A549 (cell line): ENCODE results near the gene APCS. TPM values are rescaled to one million over a fixed set of nuclear protein-coding genes. Genes with fewer than 3 reads are reported as not detected.

Source experiments
- ATAC-seq, 2 experiments: fragments of 200-7000 bp in 1 of 2; fragments of >200 bp in 1 of 2; cut with Nextera tagmentation in 1 of 2; cut with Tn5 transposase in 1 of 2; 3 replicates each; pipeline versions ENCODE4 v1.8.0 to v1.9.1; 2018 to 2020; ENCODE audit warnings: mild to moderate bottlenecking in 1 of 2, moderate library complexity in 1 of 2
- CTCF ChIA-PET: fragments of 300-600 bp; sonication (Branson Sonifier 250); formaldehyde crosslinking; extraction: SDS; loops from one replicate; lab custom pipeline; 2021; ENCODE audit warnings: antibody characterized with exemption, inconsistent platforms; lab: Yijun Ruan, JAX
- POLR2A ChIA-PET: fragments of 350-600 bp; formaldehyde crosslinking; extraction: SDS; loops from one replicate; lab custom pipeline; 2021; ENCODE audit warnings: antibody characterized with exemption, inconsistent platforms; lab: Yijun Ruan, JAX
- DNase-seq, 2 experiments: peaks; one replicate each; pipeline versions ENCODE4 v3.0.0 to v3.0.0-alpha.2; 2011 to 2016; ENCODE audit warnings: low read depth in 1 of 2, low spot score in 1 of 2
- FAIRE-seq: peaks from 2 replicates; lab custom pipeline; 2011; peaks lifted over from hg19 to GRCh38; lab: Jason Lieb, UNC
- H3K27ac ChIP-seq, 2 experiments: fragments of >200 bp; sonication (Bioruptor Twin); formaldehyde crosslinking; 3 replicates each; pipeline ENCODE4 v1.5.1; 2016 to 2017
- H3K4me1 ChIP-seq: fragments of >200 bp; sonication (Bioruptor Twin); formaldehyde crosslinking; 3 replicates; pipeline ENCODE4 v1.6.1; 2016
- H3K4me2 ChIP-seq: fragments of >200 bp; sonication (Bioruptor Twin); formaldehyde crosslinking; 3 replicates; pipeline ENCODE4 v1.6.1; 2016
- H3K4me3 ChIP-seq: fragments of >200 bp; sonication (Bioruptor Twin); formaldehyde crosslinking; 3 replicates; pipeline ENCODE4 v1.5.1; 2016
- H3K9me3 ChIP-seq: fragments of >200 bp; sonication (Bioruptor Twin); formaldehyde crosslinking; 3 replicates; pipeline ENCODE4 v1.6.1; 2016
- E2F6 ChIP-seq: IDR thresholded peaks from 2 replicates; pipeline ENCODE4 v1.6.1; 2012; ENCODE audit warnings: low read depth, borderline replicate concordance
- EHF ChIP-seq: fragments of 250-450 bp; sonication (Bioruptor Pico); IDR thresholded peaks from 2 replicates; pipeline ENCODE4 v1.5.0; 2020; ENCODE audit warnings: mild to moderate bottlenecking
- EHMT2 ChIP-seq: fragments of 200-600 bp; sonication (generic); IDR thresholded peaks from 2 replicates; pipeline ENCODE4 v1.6.1; 2016; ENCODE audit warnings: antibody characterized with exemption, low read depth, mild to moderate bottlenecking, moderate library complexity
- ESRRA ChIP-seq: fragments of 150-350 bp; IDR thresholded peaks from 2 replicates; pipeline ENCODE4 v1.6.1; 2014; ENCODE audit warnings: mild to moderate bottlenecking, low read length, borderline replicate concordance
- FOSL2 ChIP-seq, 2 experiments: fragments of 450-650 bp in 1 of 2; fragments of >200 bp in 1 of 2; sonication (Bioruptor Twin) in 1 of 2; formaldehyde crosslinking; IDR thresholded peaks; 2 replicates each; pipeline versions ENCODE4 v1.5.0 to v1.6.1; 2016 to 2020; ENCODE audit warnings: mild to moderate bottlenecking in 1 of 2, moderate library complexity in 1 of 2
- FOXS1 ChIP-seq: fragments of 250-450 bp; sonication (Bioruptor Pico); IDR thresholded peaks from 2 replicates; pipeline ENCODE4 v1.5.0; 2020; ENCODE audit warnings: mild to moderate bottlenecking, moderate library complexity
- HDAC2 ChIP-seq: fragments of 200-600 bp; sonication (generic); IDR thresholded peaks from 2 replicates; pipeline ENCODE4 v1.6.1; 2016
- HEYL ChIP-seq: fragments of 250-450 bp; sonication (Bioruptor Pico); IDR thresholded peaks from 2 replicates; pipeline ENCODE4 v1.8.0; 2021; ENCODE audit warnings: mild to moderate bottlenecking, moderate library complexity
- HOXB13 ChIP-seq: fragments of 250-450 bp; sonication (Bioruptor Pico); IDR thresholded peaks from 2 replicates; pipeline ENCODE4 v1.5.0; 2020; ENCODE audit warnings: low read depth, mild to moderate bottlenecking, moderate library complexity
- HOXB5 ChIP-seq: fragments of 250-450 bp; sonication (Bioruptor Pico); IDR thresholded peaks from 2 replicates; pipeline ENCODE4 v1.5.0; 2020; ENCODE audit warnings: mild to moderate bottlenecking, moderate library complexity
- MAZ ChIP-seq: fragments of 150-350 bp; IDR thresholded peaks from 2 replicates; pipeline ENCODE4 v1.6.1; 2014; ENCODE audit warnings: antibody characterized with exemption, low read depth, low read length, borderline replicate concordance
- NPAS2 ChIP-seq: fragments of 250-450 bp; sonication (Bioruptor Pico); IDR thresholded peaks from 2 replicates; pipeline ENCODE4 v1.8.0; 2022; ENCODE audit warnings: mild to moderate bottlenecking, moderate library complexity, borderline replicate concordance
- NR3C1 ChIP-seq: fragments of >200 bp; sonication (Bioruptor Twin); formaldehyde crosslinking; IDR thresholded peaks from 3 replicates; pipeline ENCODE4 v1.6.1; 2017
- PBX3 ChIP-seq: IDR thresholded peaks from 2 replicates; pipeline ENCODE4 v1.6.1; 2012
- RAD21 ChIP-seq, 2 experiments: fragments of >200 bp in 1 of 2; sonication (Bioruptor Twin) in 1 of 2; formaldehyde crosslinking in 1 of 2; IDR thresholded peaks in 1 of 2; conservative IDR thresholded peaks in 1 of 2; 2 replicates in 1 of 2; 3 replicates in 1 of 2; pipeline ENCODE4 v1.6.1; 2012 to 2018; ENCODE audit warnings: inconsistent platforms in 1 of 2
- REST ChIP-seq: fragments of 200-600 bp; sonication (generic); IDR thresholded peaks from 2 replicates; pipeline ENCODE4 v1.6.1; 2016; ENCODE audit warnings: antibody characterized with exemption, mild to moderate bottlenecking, moderate library complexity
- RFX5 ChIP-seq: fragments of 450-650 bp; IDR thresholded peaks from 2 replicates; pipeline ENCODE4 v1.7.1; 2014; ENCODE audit warnings: antibody characterized with exemption, mild to moderate bottlenecking, moderate library complexity
- SMC3 ChIP-seq: fragments of >200 bp; sonication (Bioruptor Twin); formaldehyde crosslinking; IDR thresholded peaks from 3 replicates; pipeline ENCODE4 v1.6.1; 2018; ENCODE audit warnings: inconsistent platforms
- SREBF2 ChIP-seq: fragments of 450-650 bp; IDR thresholded peaks from 2 replicates; pipeline ENCODE4 v1.6.1; 2014; ENCODE audit warnings: mild to moderate bottlenecking, moderate library complexity
- WGBS: methylation state at CpG from one replicate; pipeline ENCODE4 v1.1.6; 2017; ENCODE audit errors: missing lambda C conversion rate; 5-methylcytosine and 5-hydroxymethylcytosine counted together
- polyA plus RNA-seq, 4 experiments: library from polyadenylated mRNA; depleted of rRNA in 3 of 4; stranded (reverse); fragments of >200 nt; fragmentation: RNase III in 1 of 4; extraction: RNeasy Plus Mini Kit Qiagen cat#74134 plus additional on column Dnase treatment in 1 of 4; gene quantifications; 2 replicates in 3 of 4; 3 replicates in 1 of 4; pipeline ENCODE4 v1.2.3, GENCODE V29; 2011 to 2017
- TF ChIP-seq, protein P1 (sequence below): IDR thresholded peaks from 2 replicates; pipeline ENCODE4 v1.6.1; 2012

Gene APCS
- polyA plus RNA-seq, 2 of the 4 experiments (the other 2 are of a cell fraction), result not detected

- FAIRE-seq (no peak), DNase-seq (no peak), ATAC-seq (no peak)
- POLR2A ChIA-PET, result no interaction called here
- Histone ChIP-seq H3K9me3 (peaks cover 17% of the 10 kb centered on the region), H3K4me2 (no peak overlapping the region), H3K27ac (peak overlapping the region; percentile 52 to 85; a peak in 3 of 6 replicates), H3K4me1 (peaks cover 28% of the 10 kb centered on the region), H3K4me3 (no peak overlapping the region)
- CTCF ChIA-PET, result no interaction called here
- no peak for TF ChIP-seq NR3C1
- WGBS, result 50% methylated on average over 3 of the region's 3 CpGs
These were observed 13.3 kb downstream of the APCS start for GRCh38 chr1:159600894-159601293.

DNA sequence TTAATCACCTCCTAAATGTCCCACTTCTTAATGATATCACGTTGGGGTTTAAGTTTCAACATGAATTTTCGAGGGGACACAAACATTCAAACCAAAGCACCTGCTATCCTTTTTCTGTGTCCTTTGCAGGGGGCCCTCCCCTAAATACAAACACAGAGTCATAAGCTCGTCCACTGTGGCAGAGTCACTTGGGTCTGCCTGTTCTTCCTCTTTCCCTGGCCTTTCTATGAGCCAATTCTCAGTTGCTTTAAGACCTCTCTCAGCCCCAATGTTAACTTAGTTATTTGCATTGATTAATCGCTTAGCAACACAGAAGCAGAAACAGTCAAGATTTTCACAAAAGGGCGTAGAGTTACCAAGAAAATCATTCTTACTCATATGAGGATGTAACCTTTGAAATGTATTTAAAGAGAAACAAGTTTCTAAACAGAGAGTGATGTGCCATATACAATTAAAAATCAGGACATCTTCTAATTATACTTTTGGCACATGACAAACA is 14.9 kb downstream of the APCS start:
- no peak overlapping the region for H3K4me3 ChIP-seq
- FAIRE-seq (no peak), DNase-seq (no peak), ATAC-seq (no peak)
- ChIA-PET POLR2A (no interaction called here), CTCF (no interaction called here)
- H3K4me1 ChIP-seq, result peaks cover 20% of the 10 kb centered on the region
- WGBS, result 47% methylated on average over 5 of the region's 5 CpGs
- TF ChIP-seq EHMT2 (no peak), ESRRA (no peak), RAD21 (conservative IDR thresholded peaks at IDR 0.05 in 1 of 2, IDR thresholded peaks at IDR 0.05 in 1 of 2) (no peak), SMC3 (no peak), PBX3 (no peak), MAZ (no peak)
- H3K27ac ChIP-seq, result no peak overlapping the region
- H3K9me3 ChIP-seq, result peaks cover 12% of the 10 kb centered on the region
- H3K4me2 ChIP-seq, result no peak overlapping the region

GRCh38 chr1:159612211-159612885 is 24.7 kb downstream of the APCS start:
- no peak overlapping the region for H3K4me2 ChIP-seq
- DNase-seq, result no peak
- no peak overlapping the region for H3K27ac ChIP-seq
- 24% methylated on average over 8 of the region's 8 CpGs for WGBS
- no peak for ATAC-seq
- no peaks in the 10 kb centered on the region; the same call in 2 of the 3 replicates for H3K9me3 ChIP-seq
- ChIA-PET POLR2A (no interaction called here), CTCF (no interaction called here)
- H3K4me3 ChIP-seq, result no peak overlapping the region
- FAIRE-seq, result no peak
- TF ChIP-seq E2F6, result no peak
- TF ChIP-seq FOSL2 (IDR thresholded peaks at IDR 0.05), result no peak
- no peak for TF ChIP-seq FOSL2 (CRISPR knock-in tag; IDR thresholded peaks at IDR 0.05)
- no peak for TF ChIP-seq FOXS1 (CRISPR knock-in tag)
- no peak for TF ChIP-seq NPAS2 (CRISPR knock-in tag)
- no peak for TF ChIP-seq HOXB13 (CRISPR knock-in tag)
- no peak for TF ChIP-seq HEYL
- TF ChIP-seq SREBF2, result no peak
- no peak for TF ChIP-seq RFX5
- no peak for TF ChIP-seq HOXB5
- H3K4me1 ChIP-seq, result no peaks in the 10 kb centered on the region

GRCh38 chr1:159632922-159633321 is 45.3 kb downstream of the APCS start:
- TF ChIP-seq HOXB5 (no peak), REST (no peak), SREBF2 (no peak), HDAC2 (no peak), MAZ (no peak), EHF (CRISPR knock-in tag) (no peak)
- TF ChIP-seq, protein P1, sequence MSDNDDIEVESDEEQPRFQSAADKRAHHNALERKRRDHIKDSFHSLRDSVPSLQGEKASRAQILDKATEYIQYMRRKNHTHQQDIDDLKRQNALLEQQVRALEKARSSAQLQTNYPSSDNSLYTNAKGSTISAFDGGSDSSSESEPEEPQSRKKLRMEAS, result no peak
- ChIA-PET POLR2A (no interaction called here), CTCF (interaction anchor here (0.6 kb wide), 1 partner anchor 293 kb away, joined by 3 read pairs; no protein-coding TSS in a partner anchor)
- Histone ChIP-seq H3K4me2 (no peak overlapping the region), H3K27ac (no peak overlapping the region), H3K4me3 (no peak overlapping the region), H3K9me3 (no peaks in the 10 kb centered on the region), H3K4me1 (no peaks in the 10 kb centered on the region)
- ATAC-seq (no peak), DNase-seq (no peak), FAIRE-seq (no peak)
